Endothelial cell of umbilical vein (primary cell): Measurements from ENCODE around the gene CCR3. TPM values are rescaled to one million over a fixed set of nuclear protein-coding genes. Genes with fewer than 3 reads are reported as not detected.

Experiments
- BruUV-seq: library from RNA; stranded (reverse); fragments of 400-500 nt; replicated peaks from 2 replicates; lab custom pipeline; 2021; lab: Mats Ljungman, UMichigan
- CTCF ChIA-PET: fragments of 300-600, 350-600 bp; sonication (Branson Sonifier 250); formaldehyde crosslinking; loops from one replicate; lab custom pipeline; 2021; ENCODE audit warnings: antibody characterized with exemption, inconsistent platforms; lab: Charles Lee
- POLR2A ChIA-PET: fragments of 300-600, 350-600 bp; sonication (Branson Sonifier 250); formaldehyde crosslinking; loops from one replicate; lab custom pipeline; 2021; ENCODE audit warnings: antibody characterized with exemption, inconsistent platforms; lab: Charles Lee
- DNase-seq: peaks from one replicate; pipeline ENCODE4 v3.0.0-alpha.2; 2011; ENCODE audit warnings: low read depth, low spot score
- FAIRE-seq: peaks from 2 replicates; lab custom pipeline; 2011; peaks lifted over from hg19 to GRCh38; lab: Jason Lieb, UNC
- H2AFZ ChIP-seq: 2 replicates; pipeline ENCODE4 v1.6.0; 2012; ENCODE audit warnings: low read depth, low read length, control low read depth, inconsistent platforms
- H3K27ac ChIP-seq: 2 replicates; pipeline ENCODE4 v1.5.1; 2011; ENCODE audit warnings: low read depth, mild to moderate bottlenecking, control low read depth, low read length, moderate library complexity; ENCODE audit not compliant: insufficient read depth
- H3K27me3 ChIP-seq, 2 experiments: 2 replicates each; pipeline versions ENCODE4 v1.6.0 to v1.6.1; 2011; ENCODE audit warnings: low read length in 2 of 2, mixed read lengths in 1 of 2; ENCODE audit not compliant: control insufficient read depth in 2 of 2, insufficient read depth in 2 of 2
- H3K36me3 ChIP-seq, 2 experiments: 2 replicates in 1 of 2; 3 replicates in 1 of 2; pipeline ENCODE4 v1.5.1; 2011; ENCODE audit warnings: low read length in 2 of 2, mild to moderate bottlenecking in 1 of 2, moderate library complexity in 1 of 2; ENCODE audit not compliant: control insufficient read depth in 2 of 2, insufficient read depth in 2 of 2; ENCODE audit errors: extremely low read depth in 1 of 2
- H3K4me1 ChIP-seq: 3 replicates; pipeline ENCODE4 v1.5.1; 2011; ENCODE audit warnings: mild to moderate bottlenecking, low read length; ENCODE audit not compliant: control insufficient read depth, insufficient read depth; ENCODE audit errors: extremely low read depth
- H3K4me2 ChIP-seq: 2 replicates; pipeline ENCODE4 v1.6.1; 2011; ENCODE audit warnings: low read length, control low read depth, mixed read lengths; ENCODE audit not compliant: insufficient read depth
- H3K4me3 ChIP-seq, 3 experiments: fragments of 200-600 bp in 1 of 3; sonication (generic), shearing (Covaris generic) in 1 of 3; replicated peaks in 1 of 3; 2 replicates each; pipeline ENCODE4 v1.5.1; 2011 to 2016; ENCODE audit warnings: control low read depth in 3 of 3, low read length in 3 of 3, mild to moderate bottlenecking in 2 of 3, inconsistent platforms in 1 of 3, low read depth in 1 of 3, moderate library complexity in 1 of 3; ENCODE audit not compliant: insufficient read depth in 1 of 3
- H3K79me2 ChIP-seq: 2 replicates; pipeline ENCODE4 v1.6.0; 2012; ENCODE audit warnings: low read length, inconsistent platforms; ENCODE audit not compliant: control insufficient read depth, insufficient read depth
- H3K9ac ChIP-seq: replicated peaks from 2 replicates; pipeline ENCODE3; 2011; ENCODE audit warnings: low read length, control low read depth; ENCODE audit not compliant: insufficient read depth; ENCODE audit errors: extremely low read depth
- H3K9me1 ChIP-seq: replicated peaks from 3 replicates; pipeline ENCODE4 v1.6.0; 2011; ENCODE audit warnings: mild to moderate bottlenecking, low read length; ENCODE audit not compliant: control insufficient read depth, insufficient read depth; ENCODE audit errors: extremely low read depth
- H3K9me3 ChIP-seq: replicated peaks from 2 replicates; pipeline ENCODE4 v1.5.1; 2012; ENCODE audit warnings: low read length, inconsistent platforms; ENCODE audit not compliant: control insufficient read depth, insufficient read depth
- H4K20me1 ChIP-seq: replicated peaks from 2 replicates; pipeline ENCODE3; 2011; ENCODE audit warnings: mild to moderate bottlenecking, low read length; ENCODE audit not compliant: control insufficient read depth, insufficient read depth; ENCODE audit errors: extremely low read depth
- EZH2 ChIP-seq: IDR thresholded peaks from 2 replicates; pipeline ENCODE4 v1.6.1; 2012; ENCODE audit warnings: borderline replicate concordance, low read depth, mild to moderate bottlenecking, moderate library complexity, low read length, inconsistent platforms; ENCODE audit not compliant: severe bottlenecking
- FOS ChIP-seq: IDR thresholded peaks from 2 replicates; pipeline ENCODE4 v1.6.1; 2011; ENCODE audit warnings: mild to moderate bottlenecking, low read length, moderate library complexity, borderline replicate concordance; ENCODE audit not compliant: insufficient read depth
- GATA2 ChIP-seq: IDR thresholded peaks from 2 replicates; pipeline ENCODE4 v1.7.0; 2011; ENCODE audit warnings: low read depth, mild to moderate bottlenecking, moderate library complexity, mixed read lengths, low read length; ENCODE audit not compliant: insufficient read length, insufficient read depth
- JUN ChIP-seq: IDR thresholded peaks from 2 replicates; pipeline ENCODE4 v1.6.1; 2011; ENCODE audit warnings: borderline replicate concordance, low read depth; ENCODE audit not compliant: insufficient read length, insufficient read depth
- MYC ChIP-seq: IDR thresholded peaks from one replicate; pipeline ENCODE4 v1.6.1; 2011; ENCODE audit warnings: mild to moderate bottlenecking, low read depth, low read length
- POLR2A ChIP-seq: IDR thresholded peaks from 2 replicates; pipeline ENCODE4 v1.6.1; 2012; ENCODE audit warnings: low read depth, mild to moderate bottlenecking, control low read depth, low read length
- POLR2AphosphoS5 ChIP-seq: IDR thresholded peaks from 2 replicates; pipeline ENCODE4 v1.6.1; 2012; ENCODE audit warnings: low read depth, mild to moderate bottlenecking, control low read depth, low read length, moderate library complexity; ENCODE audit not compliant: insufficient read depth
- dilution Hi-C: fragments of 300-500 bp; cut with MboI; formaldehyde crosslinking; loops from one replicate; pipeline ENCODE4 v1.15.0; 2019; ENCODE audit warnings: low sequenced_read_pairs; ENCODE audit not compliant: extremely low pct_ligation_motif_present
- intact Hi-C: fragments of 100-400 bp; cut with micrococcal nuclease; formaldehyde crosslinking; loops from one replicate; pipeline ENCODE4 v1.10.0; 2022
- polyA plus RNA-seq, 4 experiments: library from polyadenylated mRNA; depleted of rRNA in 3 of 4; stranded (reverse) in 3 of 4; unstranded in 1 of 4; fragments of >200 nt; gene quantifications; 2 replicates each; pipeline versions ENCODE4 v1.2.1 to v1.2.3, GENCODE V29; 2011 to 2012; ENCODE audit warnings: missing spikeins in 1 of 4
- total RNA-seq: library from RNA; stranded (reverse); gene quantifications from 2 replicates; pipeline ENCODE4 v1.2.3, GENCODE V29; 2021
- TF ChIP-seq, protein P1 (sequence below), 2 donors: IDR thresholded peaks; 1 replicate in 1 of 2; 2 replicates in 1 of 2; pipeline ENCODE4 v1.5.1; 2011; ENCODE audit warnings: low read length in 2 of 2, mild to moderate bottlenecking in 2 of 2, moderate library complexity in 2 of 2, control low read depth in 1 of 2, inconsistent platforms in 1 of 2, low read depth in 1 of 2; ENCODE audit not compliant: insufficient read depth in 1 of 2; ENCODE audit errors: extremely low read depth in 1 of 2
- TF ChIP-seq, protein P2 (sequence below): IDR thresholded peaks from 2 replicates; pipeline ENCODE4 v1.6.1; 2011; ENCODE audit not compliant: insufficient read depth, insufficient read length

CCR3 gene
- total and polyA plus RNA-seq, 2 donors (not counting 3 experiments of a cell fraction or from before 2014, with no cell fraction given) = not detected

DNA sequence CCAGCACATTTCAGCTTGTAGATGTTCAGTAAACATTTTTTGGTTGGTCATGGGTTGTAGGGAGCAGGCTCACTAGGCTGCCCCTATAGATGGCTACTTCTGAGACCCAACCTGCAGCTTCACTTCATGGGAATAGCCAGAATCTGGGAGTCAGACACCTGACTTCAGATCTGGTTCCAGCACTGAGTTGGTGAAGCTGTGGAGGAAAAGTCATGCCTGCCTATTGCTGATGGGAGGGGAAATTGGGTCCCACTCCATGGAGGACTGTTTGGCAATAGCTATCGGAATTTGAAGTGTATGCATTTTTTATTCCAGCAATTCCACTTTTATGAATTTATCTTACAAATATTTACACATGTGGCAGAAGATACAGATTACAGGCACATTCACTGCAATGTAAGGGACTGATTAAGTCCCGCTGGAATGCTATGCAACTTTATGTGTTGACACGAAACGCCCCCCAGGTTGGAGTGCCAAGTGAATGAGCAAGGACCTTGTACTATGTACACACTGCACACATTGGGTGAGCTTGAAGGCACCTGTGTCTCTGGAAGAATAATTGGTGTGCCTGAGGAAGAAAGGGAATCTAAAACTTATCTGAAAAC, 26.3 kb upstream of the CCR3 start:
- Histone ChIP-seq H3K4me2 (no peak overlapping the region), H3K4me1 (no peaks in the 10 kb centered on the region), H3K27me3 (no peaks in the 10 kb centered on the region), H3K9me3 (no peaks in the 10 kb centered on the region), H3K79me2 (no peaks in the 10 kb centered on the region), H2AFZ (no peak overlapping the region), H3K4me3 (no peak overlapping the region), H3K9me1 (no peaks in the 10 kb centered on the region), H3K9ac (no peak overlapping the region), H3K36me3 (no peaks in the 10 kb centered on the region), H4K20me1 (no peaks in the 10 kb centered on the region), H3K27ac (no peak overlapping the region)
- ChIA-PET POLR2A (no interaction called here), CTCF (interaction anchor here (0.9 to 2.1 kb wide), 2 partner anchors 9 to 212 kb away, joined by 3 to 9 read pairs; no protein-coding TSS in a partner anchor)
- no peak for TF ChIP-seq GATA2
- TF ChIP-seq, protein P1, sequence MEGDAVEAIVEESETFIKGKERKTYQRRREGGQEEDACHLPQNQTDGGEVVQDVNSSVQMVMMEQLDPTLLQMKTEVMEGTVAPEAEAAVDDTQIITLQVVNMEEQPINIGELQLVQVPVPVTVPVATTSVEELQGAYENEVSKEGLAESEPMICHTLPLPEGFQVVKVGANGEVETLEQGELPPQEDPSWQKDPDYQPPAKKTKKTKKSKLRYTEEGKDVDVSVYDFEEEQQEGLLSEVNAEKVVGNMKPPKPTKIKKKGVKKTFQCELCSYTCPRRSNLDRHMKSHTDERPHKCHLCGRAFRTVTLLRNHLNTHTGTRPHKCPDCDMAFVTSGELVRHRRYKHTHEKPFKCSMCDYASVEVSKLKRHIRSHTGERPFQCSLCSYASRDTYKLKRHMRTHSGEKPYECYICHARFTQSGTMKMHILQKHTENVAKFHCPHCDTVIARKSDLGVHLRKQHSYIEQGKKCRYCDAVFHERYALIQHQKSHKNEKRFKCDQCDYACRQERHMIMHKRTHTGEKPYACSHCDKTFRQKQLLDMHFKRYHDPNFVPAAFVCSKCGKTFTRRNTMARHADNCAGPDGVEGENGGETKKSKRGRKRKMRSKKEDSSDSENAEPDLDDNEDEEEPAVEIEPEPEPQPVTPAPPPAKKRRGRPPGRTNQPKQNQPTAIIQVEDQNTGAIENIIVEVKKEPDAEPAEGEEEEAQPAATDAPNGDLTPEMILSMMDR (IDR thresholded peaks at IDR 0.05; ENCODE audit: extremely low read depth in 1 of 2, insufficient read depth in 1 of 2, low read depth in 1 of 2, low read length in 2 of 2) = no peak
- TF ChIP-seq, protein P2, sequence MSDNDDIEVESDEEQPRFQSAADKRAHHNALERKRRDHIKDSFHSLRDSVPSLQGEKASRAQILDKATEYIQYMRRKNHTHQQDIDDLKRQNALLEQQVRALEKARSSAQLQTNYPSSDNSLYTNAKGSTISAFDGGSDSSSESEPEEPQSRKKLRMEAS = no peak
- no peak for TF ChIP-seq POLR2AphosphoS5
- no peak for TF ChIP-seq MYC
- TF ChIP-seq FOS = no peak
- no peak for TF ChIP-seq POLR2A
- no peak for TF ChIP-seq EZH2
- TF ChIP-seq JUN = no peak
- dilution Hi-C loops = no loop called here
- intact Hi-C loops = loop anchor here (10.0 kb wide), 1 partner anchor 209 kb away; no protein-coding TSS in a partner anchor
- DNase-seq = no peak
- no TSS peak for BruUV-seq
- no peak for FAIRE-seq
